Measurements from ENCODE around the gene ACOT6.
"Not testable (repeated sequence)": the region's sequence is repeated elsewhere in the genome, so short reads cannot be mapped to it uniquely, and the experiment has no call there.

Gene ACOT6

GRCh38 chr14:73612339-73613045, at the start of gene ACOT6:
Gene ACOT6, plus strand, starts transcription at chr14:73612517. Its CDS starts 55 bp downstream, at chr14:73612572.
- DNase-seq = peak; percentile 49

GRCh38 chr14:73562696-73563095, 49.6 kb upstream of the ACOT6 start:
- DNase-seq = not testable (repeated sequence)

- not testable (repeated sequence) for DNase-seq
Measured at GRCh38 chr14:73566431-73566830, 45.9 kb upstream of the ACOT6 start.

- not testable (repeated sequence) for DNase-seq
Measured at GRCh38 chr14:73566935-73567334, 45.4 kb upstream of the ACOT6 start.

- DNase-seq = no peak
Measured at GRCh38 chr14:73567358-73567757, 45.0 kb upstream of the ACOT6 start.

- peak; percentile 33 for DNase-seq
Measured at GRCh38 chr14:73567951-73568885, 44.1 kb upstream of the ACOT6 start.

- DNase-seq = not testable (repeated sequence)
Measured at GRCh38 chr14:73568886-73569184, 43.5 kb upstream of the ACOT6 start.

- DNase-seq = peak; percentile 92
Measured at GRCh38 chr14:73569185-73569958, 42.9 kb upstream of the ACOT6 start, which contains the start of gene ACOT2. Gene ACOT2, plus strand, starts transcription at chr14:73569213. Its CDS starts 28 bp downstream, at chr14:73569241.

- peak; percentile 67 for DNase-seq
Measured at GRCh38 chr14:73570913-73571312, 41.4 kb upstream of the ACOT6 start.

- DNase-seq = not testable (repeated sequence)
Measured at GRCh38 chr14:73573034-73573433, 39.3 kb upstream of the ACOT6 start.

GRCh38 chr14:73573740-73574139, 38.6 kb upstream of the ACOT6 start:
- DNase-seq = not testable (repeated sequence)

- not testable (repeated sequence) for DNase-seq
Measured at GRCh38 chr14:73574251-73574650, 38.1 kb upstream of the ACOT6 start.

- no peak for DNase-seq
Measured at GRCh38 chr14:73576391-73576790, 35.9 kb upstream of the ACOT6 start.

- not testable (repeated sequence) for DNase-seq
Measured at GRCh38 chr14:73577214-73577613, 35.1 kb upstream of the ACOT6 start.

GRCh38 chr14:73582102-73582979, 30.0 kb upstream of the ACOT6 start:
- not testable (repeated sequence) for DNase-seq

GRCh38 chr14:73588695-73589094, 23.6 kb upstream of the ACOT6 start:
- DNase-seq = no peak

- DNase-seq = no peak
Measured at GRCh38 chr14:73589116-73589515, 23.2 kb upstream of the ACOT6 start.

- DNase-seq = not testable (repeated sequence)
Measured at GRCh38 chr14:73590673-73591004, 21.7 kb upstream of the ACOT6 start.

- peak; percentile 40 for DNase-seq
Measured at GRCh38 chr14:73591690-73592449, 20.4 kb upstream of the ACOT6 start, which contains the start of gene ACOT4. Gene ACOT4, plus strand, starts transcription at chr14:73591873. Its CDS starts 87 bp downstream, at chr14:73591960.

GRCh38 chr14:73594491-73594890, 17.8 kb upstream of the ACOT6 start:
- no peak for DNase-seq

GRCh38 chr14:73599499-73599898, 12.8 kb upstream of the ACOT6 start:
- DNase-seq = no peak
